ENCODE data around the gene GGACT.
A peak's percentile ranks its signal among the peaks of the same experiment; 100 is the strongest.
"Not testable (repeated sequence)": the region's sequence is repeated elsewhere in the genome, so short reads cannot be mapped to it uniquely, and the experiment has no call there.

GGACT gene

DNA sequence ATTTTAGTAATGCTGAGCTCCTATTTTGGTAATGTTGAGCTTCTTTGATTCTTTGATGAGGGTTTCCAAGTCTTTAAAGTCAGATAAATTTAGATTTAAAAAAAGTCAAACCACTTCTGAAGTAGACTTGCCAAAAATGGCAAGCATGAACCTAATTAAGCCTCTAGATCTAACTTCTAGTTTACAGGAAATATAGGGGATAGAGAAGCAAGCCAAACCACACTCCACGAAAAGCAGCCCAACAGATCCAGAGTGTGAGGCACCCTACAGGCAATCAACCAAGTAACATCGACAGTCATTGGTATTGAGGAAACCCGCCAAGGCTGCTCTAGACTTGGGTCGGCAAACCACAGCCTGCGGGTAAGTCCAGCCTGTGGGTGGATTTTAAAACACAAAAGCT, 3.7 kb downstream of the GGACT start:
- H3K9me3 Mint-ChIP-seq, result peaks cover 15% of the 10 kb centered on the region
- peaks cover 8% of the 10 kb centered on the region for H3K4me1 Mint-ChIP-seq

DNA sequence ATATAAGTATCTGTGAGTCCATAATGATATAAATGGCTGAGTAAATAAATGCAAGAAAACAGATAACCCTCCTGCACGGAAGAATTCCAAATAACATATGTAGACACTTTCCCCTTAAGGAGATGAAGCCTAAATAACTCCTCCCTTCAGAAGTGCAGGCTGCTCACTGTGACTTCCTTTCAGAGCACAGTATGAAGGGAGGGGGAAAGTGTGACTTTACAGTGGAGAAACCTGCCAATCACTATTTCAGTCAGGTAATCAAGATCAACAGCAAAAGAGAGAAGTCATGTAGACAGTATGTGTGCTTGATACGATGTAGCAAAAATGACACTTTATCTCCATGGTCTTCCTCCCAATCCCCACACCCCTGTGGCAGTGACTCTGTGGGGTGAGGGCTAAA, 7.1 kb downstream of the GGACT start:
- no peaks in the 10 kb centered on the region for H3K4me1 Mint-ChIP-seq

More for the DNA sequence above, 3.7 kb downstream of the GGACT start:
- H3K27me3 Mint-ChIP-seq (ENCODE audit: low read depth), result peaks cover 7% of the 10 kb centered on the region
- H3K27ac Mint-ChIP-seq, result no peak overlapping the region
- TF ChIP-seq, protein P1, sequence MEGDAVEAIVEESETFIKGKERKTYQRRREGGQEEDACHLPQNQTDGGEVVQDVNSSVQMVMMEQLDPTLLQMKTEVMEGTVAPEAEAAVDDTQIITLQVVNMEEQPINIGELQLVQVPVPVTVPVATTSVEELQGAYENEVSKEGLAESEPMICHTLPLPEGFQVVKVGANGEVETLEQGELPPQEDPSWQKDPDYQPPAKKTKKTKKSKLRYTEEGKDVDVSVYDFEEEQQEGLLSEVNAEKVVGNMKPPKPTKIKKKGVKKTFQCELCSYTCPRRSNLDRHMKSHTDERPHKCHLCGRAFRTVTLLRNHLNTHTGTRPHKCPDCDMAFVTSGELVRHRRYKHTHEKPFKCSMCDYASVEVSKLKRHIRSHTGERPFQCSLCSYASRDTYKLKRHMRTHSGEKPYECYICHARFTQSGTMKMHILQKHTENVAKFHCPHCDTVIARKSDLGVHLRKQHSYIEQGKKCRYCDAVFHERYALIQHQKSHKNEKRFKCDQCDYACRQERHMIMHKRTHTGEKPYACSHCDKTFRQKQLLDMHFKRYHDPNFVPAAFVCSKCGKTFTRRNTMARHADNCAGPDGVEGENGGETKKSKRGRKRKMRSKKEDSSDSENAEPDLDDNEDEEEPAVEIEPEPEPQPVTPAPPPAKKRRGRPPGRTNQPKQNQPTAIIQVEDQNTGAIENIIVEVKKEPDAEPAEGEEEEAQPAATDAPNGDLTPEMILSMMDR (IDR thresholded peaks at IDR 0.05; ENCODE audit: unreplicated experiment in 3 of 3), result no peak
- no peak overlapping the region for H3K4me3 Mint-ChIP-seq
- H3K36me3 Mint-ChIP-seq (ENCODE audit: low read depth), result peaks cover 31% of the 10 kb centered on the region

DNA sequence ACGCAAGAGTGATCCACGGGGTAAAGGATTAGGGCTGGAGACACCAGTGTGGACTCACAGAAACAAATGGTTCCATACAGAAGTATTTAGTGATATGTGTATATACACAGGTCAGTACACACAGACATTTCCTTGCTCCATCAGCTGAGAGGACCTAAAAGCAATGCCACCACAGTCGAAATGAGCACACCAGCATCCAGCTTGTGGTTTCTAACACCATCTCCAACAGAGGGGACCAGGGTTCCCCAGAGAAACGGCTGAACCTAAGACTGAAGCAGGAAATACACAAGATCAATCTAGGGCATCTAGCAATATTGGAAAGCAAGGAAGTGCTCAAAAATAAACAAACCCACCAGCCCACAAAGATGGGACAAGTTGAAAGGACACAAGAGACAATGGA, 7.6 kb downstream of the GGACT start:
- Mint-ChIP-seq H3K27ac (no peak overlapping the region), H3K36me3 (ENCODE audit: low read depth) (peaks cover 32% of the 10 kb centered on the region), H3K9me3 (peaks cover 15% of the 10 kb centered on the region), H3K4me1 (no peaks in the 10 kb centered on the region), H3K27me3 (ENCODE audit: low read depth) (no peaks in the 10 kb centered on the region), H3K4me3 (no peak overlapping the region)
- TF ChIP-seq, protein P1 (IDR thresholded peaks at IDR 0.05; ENCODE audit: unreplicated experiment in 3 of 3), result no peak

More for the DNA sequence above, 7.1 kb downstream of the GGACT start:
- Mint-ChIP-seq H3K36me3 (ENCODE audit: low read depth) (peaks cover 32% of the 10 kb centered on the region), H3K4me3 (no peak overlapping the region), H3K9me3 (peaks cover 15% of the 10 kb centered on the region), H3K27ac (no peak overlapping the region), H3K27me3 (ENCODE audit: low read depth) (no peaks in the 10 kb centered on the region)
- TF ChIP-seq, protein P1 (IDR thresholded peaks at IDR 0.05; ENCODE audit: unreplicated experiment in 3 of 3), result no peak

DNA sequence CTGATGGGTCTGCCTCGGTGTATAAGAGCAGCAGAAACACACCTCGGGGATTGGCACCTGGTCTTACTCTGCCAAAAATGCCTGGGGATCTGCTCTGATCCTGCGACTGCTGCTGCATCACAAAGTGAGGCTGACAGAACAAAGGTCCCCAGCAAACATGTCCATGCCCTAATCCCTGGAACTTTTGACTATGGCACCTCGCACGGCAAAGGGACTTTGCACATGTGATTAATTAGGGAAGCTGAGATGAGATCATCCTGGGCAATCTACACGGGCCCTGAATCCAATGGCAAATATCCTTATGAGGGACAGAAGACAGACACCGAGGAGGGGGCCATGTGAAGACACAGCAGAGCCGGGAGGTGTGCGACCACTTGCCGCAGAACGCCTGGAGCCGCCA, 8.5 kb downstream of the GGACT start:
- Mint-ChIP-seq H3K4me1 (no peaks in the 10 kb centered on the region), H3K36me3 (ENCODE audit: low read depth) (peaks cover 32% of the 10 kb centered on the region), H3K9me3 (peaks cover 15% of the 10 kb centered on the region), H3K27me3 (ENCODE audit: low read depth) (no peaks in the 10 kb centered on the region), H3K4me3 (no peak overlapping the region), H3K27ac (no peak overlapping the region)
- TF ChIP-seq, protein P1 (IDR thresholded peaks at IDR 0.05; ENCODE audit: unreplicated experiment in 3 of 3), result no peak

DNA sequence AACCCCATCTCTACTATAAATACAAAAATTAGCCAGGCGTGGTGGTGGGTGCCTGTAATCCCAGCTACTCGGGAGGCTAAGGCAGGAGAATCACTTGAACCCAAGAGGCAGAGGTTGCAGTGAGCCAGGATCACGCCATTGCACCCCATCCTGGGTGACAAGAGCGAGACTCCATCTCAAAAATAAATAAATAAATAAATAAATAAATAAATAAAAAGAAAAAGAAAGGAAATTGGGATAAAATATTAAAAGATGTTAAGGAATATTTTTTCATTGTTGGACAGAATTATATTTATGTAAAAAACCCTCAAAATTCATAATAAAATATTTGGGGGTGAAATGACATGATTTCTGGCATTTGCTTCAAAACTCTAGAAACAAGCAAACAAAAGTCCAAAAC, 11.3 kb downstream of the GGACT start:
- H3K27me3 Mint-ChIP-seq (ENCODE audit: low read depth); H3K4me3 Mint-ChIP-seq; H3K4me1 Mint-ChIP-seq; H3K27ac Mint-ChIP-seq: not testable (repeated sequence)
- H3K9me3 Mint-ChIP-seq, result peaks cover 14% of the 10 kb centered on the region
- peaks cover 24% of the 10 kb centered on the region for H3K36me3 Mint-ChIP-seq (ENCODE audit: low read depth)

DNA sequence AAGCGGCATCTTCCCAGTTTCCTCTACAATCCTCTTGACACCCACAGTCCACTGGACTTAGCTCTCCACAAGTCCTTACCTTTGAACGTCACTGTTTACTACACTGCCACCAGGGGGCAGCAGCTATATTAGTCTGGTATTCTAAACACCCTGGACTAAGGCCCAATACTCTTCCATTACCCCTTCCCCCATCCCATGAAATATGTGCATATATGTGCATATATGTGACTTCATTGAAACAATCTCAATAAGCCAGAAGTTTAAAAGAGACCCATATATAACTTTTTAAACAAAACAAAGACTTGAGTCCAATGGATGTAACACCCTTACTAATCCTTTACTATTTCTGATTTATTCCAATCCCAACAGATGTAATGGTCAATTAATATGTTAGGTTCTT, 15.5 kb downstream of the GGACT start:
- H3K27ac Mint-ChIP-seq, result no peak overlapping the region
- no peak overlapping the region for H3K4me3 Mint-ChIP-seq
- peaks cover 3% of the 10 kb centered on the region for H3K27me3 Mint-ChIP-seq (ENCODE audit: low read depth)
- peaks cover 3% of the 10 kb centered on the region for H3K9me3 Mint-ChIP-seq
- TF ChIP-seq, protein P1 (IDR thresholded peaks at IDR 0.05; ENCODE audit: unreplicated experiment in 3 of 3), result peak; percentile 49 to 54 (median 50)
- no peaks in the 10 kb centered on the region for H3K4me1 Mint-ChIP-seq
- peaks cover 5% of the 10 kb centered on the region for H3K36me3 Mint-ChIP-seq (ENCODE audit: low read depth)

Data from nephron (organoid).